SH-SY5Y (cell line): Measurements from ENCODE around the gene NCAPD2.

Experiments used
- GATA2 ChIP-seq: IDR thresholded peaks from 2 replicates; pipeline ENCODE4 v1.6.1; 2011; ENCODE audit warnings: mild to moderate bottlenecking, low read depth, low read length
- GATA3 ChIP-seq: IDR thresholded peaks from 2 replicates; pipeline ENCODE4 v1.6.1; 2011; ENCODE audit warnings: low read depth, mild to moderate bottlenecking, low read length, moderate library complexity

- no peak for TF ChIP-seq GATA2
- no peak for TF ChIP-seq GATA3
Measured at GRCh38 chr12:6540181-6540877, 46.4 kb downstream of the NCAPD2 start.
